GM23338 (cell line): ENCODE results near the gene ZNF280D. TPM values are rescaled to one million over a fixed set of nuclear protein-coding genes. Genes with fewer than 3 reads are reported as not detected.

Source experiments
- ATAC-seq: fragments of 200-7000 bp; cut with Tn5 transposase; 3 replicates; pipeline ENCODE4 v1.9.1; 2020
- DNase-seq: peaks from one replicate; pipeline ENCODE4 v3.0.0-alpha.2; 2015; ENCODE audit warnings: low spot score
- H2AFZ ChIP-seq: fragments of 200-600 bp; sonication (generic); 2 replicates; pipeline ENCODE4 v1.8.0; 2016; ENCODE audit warnings: antibody characterized with exemption, mild to moderate bottlenecking, moderate library complexity
- H3F3A ChIP-seq: fragments of 200-600 bp; sonication (generic); replicated peaks from 2 replicates; pipeline ENCODE4 v1.8.0; 2017; ENCODE audit warnings: antibody characterized with exemption, mixed run types, low read depth
- H3K27ac ChIP-seq: fragments of 200-600 bp; sonication (generic); 2 replicates; pipeline ENCODE4 v1.6.1; 2016; ENCODE audit warnings: low read depth
- H3K27me3 ChIP-seq: fragments of 200-600 bp; sonication (generic); 2 replicates; pipeline ENCODE4 v1.8.0; 2016; ENCODE audit warnings: mild to moderate bottlenecking, mixed run types, moderate library complexity; ENCODE audit not compliant: insufficient read depth
- H3K36me3 ChIP-seq: fragments of 200-600 bp; sonication (generic); 2 replicates; pipeline ENCODE4 v1.8.0; 2016; ENCODE audit warnings: mild to moderate bottlenecking; ENCODE audit not compliant: insufficient read depth
- H3K4me1 ChIP-seq: fragments of 200-600 bp; sonication (generic); 2 replicates; pipeline ENCODE4 v1.8.0; 2016; ENCODE audit warnings: mild to moderate bottlenecking, moderate library complexity; ENCODE audit not compliant: insufficient read depth
- H3K4me2 ChIP-seq: fragments of 200-600 bp; sonication (generic); 2 replicates; pipeline ENCODE4 v1.7.1; 2017; ENCODE audit warnings: mixed run types
- H3K4me3 ChIP-seq: fragments of 200-600 bp; sonication (generic); 2 replicates; pipeline ENCODE4 v1.6.1; 2016; ENCODE audit warnings: mixed run types
- H3K79me2 ChIP-seq: fragments of 200-600 bp; sonication (generic); replicated peaks from 2 replicates; pipeline ENCODE4 v1.8.0; 2017; ENCODE audit warnings: mild to moderate bottlenecking; ENCODE audit not compliant: insufficient read depth
- H3K9me2 ChIP-seq: fragments of 200-600 bp; sonication (generic); 2 replicates; pipeline ENCODE4 v1.8.0; 2017; ENCODE audit not compliant: insufficient read depth
- H4K20me1 ChIP-seq: fragments of 200-600 bp; sonication (generic); replicated peaks from 2 replicates; pipeline ENCODE4 v1.8.0; 2017; ENCODE audit warnings: mild to moderate bottlenecking; ENCODE audit not compliant: insufficient read depth
- H3K27ac Mint-ChIP-seq: 2 replicates; pipeline ENCODE4 v1.8.0; 2020; ENCODE audit warnings: inconsistent platforms, mild to moderate bottlenecking, moderate library complexity, mixed read lengths
- H3K27me3 Mint-ChIP-seq: 3 replicates; pipeline ENCODE4 v1.8.0; 2022; ENCODE audit warnings: low read depth, mild to moderate bottlenecking, moderate library complexity, mixed read lengths, inconsistent platforms; ENCODE audit not compliant: insufficient read depth, poor library complexity
- H3K36me3 Mint-ChIP-seq: 3 replicates; pipeline ENCODE4 v1.8.0; 2021; ENCODE audit warnings: low read depth, mild to moderate bottlenecking, inconsistent platforms, moderate library complexity, mixed read lengths
- H3K4me1 Mint-ChIP-seq: 3 replicates; pipeline ENCODE4 v1.8.0; 2020; ENCODE audit warnings: mild to moderate bottlenecking, inconsistent platforms, mixed read lengths
- H3K4me3 Mint-ChIP-seq: 3 replicates; pipeline ENCODE4 v1.8.0; 2021; ENCODE audit warnings: moderate library complexity, mild to moderate bottlenecking, inconsistent platforms, mixed read lengths
- H3K9me3 Mint-ChIP-seq: 3 replicates; pipeline ENCODE4 v1.8.0; 2020; ENCODE audit warnings: moderate library complexity, mild to moderate bottlenecking, inconsistent platforms, mixed read lengths
- CREB1 ChIP-seq: fragments of 250-450 bp; sonication (Bioruptor Pico); IDR thresholded peaks from 2 replicates; pipeline ENCODE4 v1.5.0; 2020; ENCODE audit warnings: low read depth, mild to moderate bottlenecking, moderate library complexity
- EZH2phosphoT487 ChIP-seq: fragments of 200-600 bp; sonication (generic); IDR thresholded peaks from one replicate; pipeline ENCODE4 v1.8.1; 2018; ENCODE audit warnings: antibody characterized with exemption; ENCODE audit not compliant: unreplicated experiment
- JUNB ChIP-seq: IDR thresholded peaks from one replicate; pipeline ENCODE4 v1.6.1; 2016; ENCODE audit warnings: antibody characterized with exemption; ENCODE audit not compliant: unreplicated experiment
- NANOG ChIP-seq: IDR thresholded peaks from 2 replicates; pipeline ENCODE4 v1.6.1; 2016; ENCODE audit warnings: antibody characterized with exemption, borderline replicate concordance
- POLR2AphosphoS5 ChIP-seq: IDR thresholded peaks from 2 replicates; pipeline ENCODE4 v1.6.1; 2016; ENCODE audit warnings: antibody characterized with exemption, low read depth
- STAT1 ChIP-seq: IDR thresholded peaks from one replicate; pipeline ENCODE4 v1.6.1; 2016; ENCODE audit warnings: antibody characterized with exemption; ENCODE audit not compliant: unreplicated experiment
- ZNF331 ChIP-seq: fragments of 250-450 bp; sonication (Bioruptor Pico); IDR thresholded peaks from 2 replicates; pipeline ENCODE4 v1.5.0; 2020; ENCODE audit warnings: low read depth, mild to moderate bottlenecking, moderate library complexity
- ZNF462 ChIP-seq: fragments of 250-450 bp; sonication (Bioruptor Pico); IDR thresholded peaks from 2 replicates; pipeline ENCODE4 v1.5.0; 2020; ENCODE audit warnings: mild to moderate bottlenecking, moderate library complexity
- polyA plus RNA-seq: library from polyadenylated mRNA; unstranded; fragments of >200 nt; fragmentation: Nextera tagmentation; extraction: Ambion mirVana; gene quantifications from 2 replicates; pipeline ENCODE4 v1.2.1, GENCODE V29; 2016
- total RNA-seq: library from RNA; depleted of rRNA; stranded (reverse); fragments of >200 nt; shearing (Covaris generic); gene quantifications from 2 replicates; pipeline ENCODE4 v1.2.3, GENCODE V29; 2014
- TF ChIP-seq, protein P1 (sequence below): IDR thresholded peaks from 2 replicates; pipeline ENCODE4 v1.6.1; 2016; ENCODE audit warnings: antibody characterized with exemption
- TF ChIP-seq, protein P2 (sequence below), 2 experiments: fragments of 200-600 bp in 1 of 2; sonication (generic) in 1 of 2; conservative IDR thresholded peaks; 2 replicates each; pipeline versions ENCODE4 v1.5.1 to v1.6.1; 2016 to 2017; ENCODE audit warnings: antibody characterized with exemption in 2 of 2, low read depth in 2 of 2, mild to moderate bottlenecking in 2 of 2, moderate library complexity in 1 of 2

The ZNF280D gene
- total and polyA plus RNA-seq, 2 experiments from 2014 or later: 23.3 to 32.5 TPM

GRCh38 chr15:56617628-56618027 is 115.7 kb downstream of the ZNF280D start:
- H3K9me2 ChIP-seq: no peaks in the 10 kb centered on the region
- TF ChIP-seq EZH2phosphoT487 (no peak), NANOG (no peak), POLR2AphosphoS5 (no peak), CREB1 (no peak), JUNB (no peak)
- no peaks in the 10 kb centered on the region for H3K79me2 ChIP-seq
- no peaks in the 10 kb centered on the region for H3K27me3 Mint-ChIP-seq
- no peak overlapping the region for H3K27ac ChIP-seq
- ATAC-seq (no peak), DNase-seq (no peak)
- no peaks in the 10 kb centered on the region for H4K20me1 ChIP-seq
- H2AFZ ChIP-seq: no peak overlapping the region
- no peaks in the 10 kb centered on the region for H3K4me1 ChIP-seq
- H3K27ac Mint-ChIP-seq: no peak overlapping the region
- no peaks in the 10 kb centered on the region for H3K36me3 Mint-ChIP-seq
- no peaks in the 10 kb centered on the region; the same call in 2 of the 3 replicates for H3K9me3 Mint-ChIP-seq
- no peaks in the 10 kb centered on the region for H3K27me3 ChIP-seq
- H3K36me3 ChIP-seq: no peaks in the 10 kb centered on the region
- H3K4me3 ChIP-seq: no peak overlapping the region
- H3F3A ChIP-seq: no peaks in the 10 kb centered on the region
- H3K4me2 ChIP-seq: no peak overlapping the region
- H3K4me1 Mint-ChIP-seq: peaks cover 6% of the 10 kb centered on the region; the same call in 1 of the 3 replicates
- H3K4me3 Mint-ChIP-seq: no peak overlapping the region

GRCh38 chr15:56616551-56616950 is 116.8 kb downstream of the ZNF280D start:
- Histone ChIP-seq H2AFZ (no peak overlapping the region), H3K27ac (no peak overlapping the region), H3K36me3 (no peaks in the 10 kb centered on the region), H3K27me3 (no peaks in the 10 kb centered on the region), H3K4me1 (no peaks in the 10 kb centered on the region), H3F3A (no peaks in the 10 kb centered on the region), H3K9me2 (no peaks in the 10 kb centered on the region), H3K4me2 (no peak overlapping the region), H4K20me1 (no peaks in the 10 kb centered on the region), H3K79me2 (no peaks in the 10 kb centered on the region), H3K4me3 (no peak overlapping the region)
- no peak overlapping the region for H3K27ac Mint-ChIP-seq
- no peaks in the 10 kb centered on the region; the same call in 2 of the 3 replicates for H3K9me3 Mint-ChIP-seq
- peaks cover 6% of the 10 kb centered on the region; the same call in 1 of the 3 replicates for H3K4me1 Mint-ChIP-seq
- DNase-seq (peak; percentile 21), ATAC-seq (no peak)
- no peaks in the 10 kb centered on the region for H3K27me3 Mint-ChIP-seq
- H3K4me3 Mint-ChIP-seq: no peak overlapping the region
- no peak for TF ChIP-seq EZH2phosphoT487
- TF ChIP-seq, protein P1, sequence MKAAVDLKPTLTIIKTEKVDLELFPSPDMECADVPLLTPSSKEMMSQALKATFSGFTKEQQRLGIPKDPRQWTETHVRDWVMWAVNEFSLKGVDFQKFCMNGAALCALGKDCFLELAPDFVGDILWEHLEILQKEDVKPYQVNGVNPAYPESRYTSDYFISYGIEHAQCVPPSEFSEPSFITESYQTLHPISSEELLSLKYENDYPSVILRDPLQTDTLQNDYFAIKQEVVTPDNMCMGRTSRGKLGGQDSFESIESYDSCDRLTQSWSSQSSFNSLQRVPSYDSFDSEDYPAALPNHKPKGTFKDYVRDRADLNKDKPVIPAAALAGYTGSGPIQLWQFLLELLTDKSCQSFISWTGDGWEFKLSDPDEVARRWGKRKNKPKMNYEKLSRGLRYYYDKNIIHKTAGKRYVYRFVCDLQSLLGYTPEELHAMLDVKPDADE: no peak
- TF ChIP-seq ZNF331 (CRISPR knock-in tag): no peak
- no peak for TF ChIP-seq NANOG
- TF ChIP-seq STAT1: no peak
- no peak for TF ChIP-seq CREB1
- TF ChIP-seq ZNF462: no peak
- no peak for TF ChIP-seq JUNB
- TF ChIP-seq, protein P2, sequence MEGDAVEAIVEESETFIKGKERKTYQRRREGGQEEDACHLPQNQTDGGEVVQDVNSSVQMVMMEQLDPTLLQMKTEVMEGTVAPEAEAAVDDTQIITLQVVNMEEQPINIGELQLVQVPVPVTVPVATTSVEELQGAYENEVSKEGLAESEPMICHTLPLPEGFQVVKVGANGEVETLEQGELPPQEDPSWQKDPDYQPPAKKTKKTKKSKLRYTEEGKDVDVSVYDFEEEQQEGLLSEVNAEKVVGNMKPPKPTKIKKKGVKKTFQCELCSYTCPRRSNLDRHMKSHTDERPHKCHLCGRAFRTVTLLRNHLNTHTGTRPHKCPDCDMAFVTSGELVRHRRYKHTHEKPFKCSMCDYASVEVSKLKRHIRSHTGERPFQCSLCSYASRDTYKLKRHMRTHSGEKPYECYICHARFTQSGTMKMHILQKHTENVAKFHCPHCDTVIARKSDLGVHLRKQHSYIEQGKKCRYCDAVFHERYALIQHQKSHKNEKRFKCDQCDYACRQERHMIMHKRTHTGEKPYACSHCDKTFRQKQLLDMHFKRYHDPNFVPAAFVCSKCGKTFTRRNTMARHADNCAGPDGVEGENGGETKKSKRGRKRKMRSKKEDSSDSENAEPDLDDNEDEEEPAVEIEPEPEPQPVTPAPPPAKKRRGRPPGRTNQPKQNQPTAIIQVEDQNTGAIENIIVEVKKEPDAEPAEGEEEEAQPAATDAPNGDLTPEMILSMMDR (conservative IDR thresholded peaks at IDR 0.05; ENCODE audit: low read depth in 2 of 2): no peak
- no peaks in the 10 kb centered on the region for H3K36me3 Mint-ChIP-seq
